Measurements from ENCODE around the gene PDZRN4. TPM values are rescaled to one million over a fixed set of nuclear protein-coding genes. Genes with fewer than 3 reads are reported as not detected.

The PDZRN4 gene
- total and polyA plus RNA-seq, 12 donors = 0.28 to 2.3 (median 1.0) TPM

- Histone ChIP-seq H3K9me3 (replicated peaks in 1 of 3) (no peaks in the 10 kb centered on the region), H3K4me1 (replicated peaks in 1 of 2) (no peaks in the 10 kb centered on the region), H3K27me3 (no peaks in the 10 kb centered on the region), H3K36me3 (replicated peaks in 1 of 2) (no peaks in the 10 kb centered on the region), H3K27ac (no peak overlapping the region), H3K4me3 (no peak overlapping the region)
- intact Hi-C loops (cut with DNase I) = no loop called here
- no peak for DNase-seq
- no peak for TF ChIP-seq CTCF (IDR thresholded peaks at IDR 0.05)
- TF ChIP-seq POLR2A (IDR thresholded peaks at IDR 0.05) = no peak
- 67 to 78% (median 74%) methylated on average over 4 of the region's 4 CpGs for WGBS, 4 donors
Measured at GRCh38 chr12:41589878-41590277, 401.8 kb downstream of the PDZRN4 start.

- intact Hi-C loops (cut with DNase I) = no loop called here
- 75 to 90% (median 83%) methylated on average over 4 of the region's 4 CpGs for WGBS, 4 donors
- H3K36me3 ChIP-seq (replicated peaks in 1 of 2) = no peaks in the 10 kb centered on the region
- TF ChIP-seq CTCF (IDR thresholded peaks at IDR 0.05) = no peak
- no peak for TF ChIP-seq POLR2A (IDR thresholded peaks at IDR 0.05)
- no peak for DNase-seq
- H3K27ac ChIP-seq = no peak overlapping the region
- no peaks in the 10 kb centered on the region for H3K4me1 ChIP-seq (replicated peaks in 1 of 2)
- no peaks in the 10 kb centered on the region for H3K9me3 ChIP-seq (replicated peaks in 1 of 3)
- no peaks in the 10 kb centered on the region for H3K27me3 ChIP-seq
- H3K4me3 ChIP-seq = no peak overlapping the region
Measured at GRCh38 chr12:41596190-41596589, 408.1 kb downstream of the PDZRN4 start.

GRCh38 chr12:41604830-41605229 lies 416.7 kb downstream of the PDZRN4 start:
- Histone ChIP-seq H3K4me3 (no peak overlapping the region), H3K27ac (no peak overlapping the region), H3K4me1 (replicated peaks in 1 of 2) (no peaks in the 10 kb centered on the region), H3K9me3 (replicated peaks in 1 of 3) (no peaks in the 10 kb centered on the region), H3K27me3 (no peaks in the 10 kb centered on the region), H3K36me3 (replicated peaks in 1 of 2) (no peaks in the 10 kb centered on the region)
- intact Hi-C loops (cut with DNase I) = no loop called here
- WGBS, 4 donors = 69 to 74% (median 70%) methylated on average over 3 of the region's 3 CpGs
- no peak for TF ChIP-seq POLR2A (IDR thresholded peaks at IDR 0.05)
- TF ChIP-seq CTCF (IDR thresholded peaks at IDR 0.05) = no peak
- DNase-seq = no peak

- no peaks in the 10 kb centered on the region for H3K36me3 ChIP-seq (replicated peaks in 1 of 2)
- H3K4me1 ChIP-seq (replicated peaks in 1 of 2) = no peaks in the 10 kb centered on the region
- 71 to 83% (median 75%) methylated on average over 15 to 16 of the region's 16 CpGs for WGBS, 4 donors
- TF ChIP-seq POLR2A (IDR thresholded peaks at IDR 0.05) (no peak), CTCF (IDR thresholded peaks at IDR 0.05) (no peak)
- H3K27me3 ChIP-seq = no peaks in the 10 kb centered on the region
- H3K4me3 ChIP-seq = no peak overlapping the region
- no peak overlapping the region for H3K27ac ChIP-seq
- H3K9me3 ChIP-seq (replicated peaks in 1 of 3) = no peaks in the 10 kb centered on the region
- DNase-seq = no peak
- intact Hi-C loops (cut with DNase I) = no loop called here
Measured at GRCh38 chr12:41605545-41606305, 417.6 kb downstream of the PDZRN4 start.

Data from adrenal gland (tissue), 12 donors.